ENCODE data around the gene LMLN.

DNA sequence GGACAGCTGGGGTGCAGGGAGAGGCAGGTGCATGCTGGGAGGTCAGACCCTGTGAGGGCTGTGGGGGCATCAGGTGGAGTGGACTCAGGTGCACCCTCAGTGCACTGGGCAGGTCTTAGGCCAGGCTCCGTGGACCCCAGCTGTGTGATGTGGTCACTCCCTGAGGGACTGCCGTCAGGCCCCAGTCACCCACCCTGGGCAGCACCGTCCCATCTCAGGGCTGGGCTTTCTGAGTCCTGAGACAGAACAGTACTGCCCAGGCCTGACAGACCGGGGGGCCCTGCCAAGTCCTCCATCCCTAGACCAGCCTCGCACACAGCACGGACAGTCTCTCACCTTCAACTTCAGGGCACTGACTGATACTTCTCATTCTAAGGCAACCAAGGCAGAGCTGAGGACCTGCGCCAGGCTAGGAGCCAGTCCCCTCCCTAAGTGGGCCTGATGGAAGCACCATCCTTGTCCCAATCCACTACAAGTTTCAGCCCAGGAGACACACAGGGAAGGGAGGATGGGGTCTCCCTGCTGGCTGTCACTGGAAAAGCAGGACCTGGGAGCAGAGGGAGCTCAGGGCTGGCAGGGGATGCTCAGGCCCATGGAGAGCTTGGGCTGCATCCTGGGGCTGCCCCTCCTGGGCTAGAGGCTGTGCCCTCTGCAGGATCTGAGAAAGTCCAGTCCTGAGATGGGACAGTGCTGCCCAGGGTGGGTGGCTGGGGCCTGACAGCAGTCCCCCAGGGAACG, 86.3 kb downstream of the LMLN start:
- TF ChIP-seq, protein P1, sequence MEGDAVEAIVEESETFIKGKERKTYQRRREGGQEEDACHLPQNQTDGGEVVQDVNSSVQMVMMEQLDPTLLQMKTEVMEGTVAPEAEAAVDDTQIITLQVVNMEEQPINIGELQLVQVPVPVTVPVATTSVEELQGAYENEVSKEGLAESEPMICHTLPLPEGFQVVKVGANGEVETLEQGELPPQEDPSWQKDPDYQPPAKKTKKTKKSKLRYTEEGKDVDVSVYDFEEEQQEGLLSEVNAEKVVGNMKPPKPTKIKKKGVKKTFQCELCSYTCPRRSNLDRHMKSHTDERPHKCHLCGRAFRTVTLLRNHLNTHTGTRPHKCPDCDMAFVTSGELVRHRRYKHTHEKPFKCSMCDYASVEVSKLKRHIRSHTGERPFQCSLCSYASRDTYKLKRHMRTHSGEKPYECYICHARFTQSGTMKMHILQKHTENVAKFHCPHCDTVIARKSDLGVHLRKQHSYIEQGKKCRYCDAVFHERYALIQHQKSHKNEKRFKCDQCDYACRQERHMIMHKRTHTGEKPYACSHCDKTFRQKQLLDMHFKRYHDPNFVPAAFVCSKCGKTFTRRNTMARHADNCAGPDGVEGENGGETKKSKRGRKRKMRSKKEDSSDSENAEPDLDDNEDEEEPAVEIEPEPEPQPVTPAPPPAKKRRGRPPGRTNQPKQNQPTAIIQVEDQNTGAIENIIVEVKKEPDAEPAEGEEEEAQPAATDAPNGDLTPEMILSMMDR (conservative IDR thresholded peaks at IDR 0.05 in 1 of 2, IDR thresholded peaks at IDR 0.05 in 1 of 2; ENCODE audit: low read depth in 1 of 2, low read length in 2 of 2), result no peak
- TF ChIP-seq EZH2 (IDR thresholded peaks at IDR 0.05; ENCODE audit: low read length, missing control alignments), result no peak

All from fibroblast of lung (primary cell).